ENCODE data around the gene CDC16. TPM values are rescaled to one million over a fixed set of nuclear protein-coding genes. Genes with fewer than 3 reads are reported as not detected.
A peak's percentile ranks its signal among the peaks of the same experiment; 100 is the strongest.

CDC16 gene
- total RNA-seq, 2 experiments from 2014 or later: 59.6 to 64.0 TPM

DNA sequence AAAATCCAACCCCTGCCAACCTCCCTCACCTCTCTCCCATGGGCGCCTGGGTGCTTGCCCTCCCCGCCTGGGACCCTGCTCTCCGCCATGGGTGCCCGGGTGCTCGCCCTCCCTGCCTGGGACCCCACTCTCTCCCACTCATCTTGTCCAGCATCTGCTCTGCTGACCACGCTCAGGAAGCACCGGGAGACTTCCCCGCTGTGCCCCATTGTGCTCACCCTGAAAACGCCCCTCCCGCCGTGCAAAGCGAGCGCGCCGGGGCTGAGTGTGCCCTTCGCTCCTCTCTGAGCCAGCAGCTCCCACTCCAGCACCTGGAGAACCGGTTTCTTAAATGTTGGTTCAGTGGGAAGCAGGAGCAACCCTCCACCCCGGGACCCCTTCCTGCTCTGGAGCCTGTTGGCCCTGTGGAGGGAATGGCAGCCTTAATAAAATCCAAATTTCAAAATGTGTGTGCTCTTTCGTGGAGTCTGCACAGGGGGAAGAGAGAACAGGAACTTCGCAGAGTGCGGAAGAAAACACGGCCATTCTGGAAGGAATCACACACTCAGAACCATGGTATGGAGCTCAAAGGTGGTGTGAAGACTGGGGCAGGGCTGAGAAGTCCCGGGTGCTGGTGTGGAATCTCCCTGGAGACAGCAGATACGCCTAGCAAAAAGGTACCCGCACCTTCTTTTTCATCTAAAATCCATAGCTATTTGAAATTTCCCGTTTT lies 23.1 kb upstream of the CDC16 start:
- H3K9me3 Mint-ChIP-seq: peaks cover 3% of the 10 kb centered on the region
- no peaks in the 10 kb centered on the region for H3K36me3 Mint-ChIP-seq (ENCODE audit: low read depth)
- ChIA-PET POLR2A (interaction anchor here (0.7 kb wide), 1 partner anchor 81 kb away, joined by 3 read pairs; no protein-coding TSS in a partner anchor), CTCF (no interaction called here)
- H3K27me3 Mint-ChIP-seq: peaks cover 33% of the 10 kb centered on the region
- no peak for DNase-seq
- no peak overlapping the region for H3K4me3 Mint-ChIP-seq
- no peak overlapping the region for H3K27ac Mint-ChIP-seq
- H3K4me1 Mint-ChIP-seq: peaks cover 4% of the 10 kb centered on the region

DNA sequence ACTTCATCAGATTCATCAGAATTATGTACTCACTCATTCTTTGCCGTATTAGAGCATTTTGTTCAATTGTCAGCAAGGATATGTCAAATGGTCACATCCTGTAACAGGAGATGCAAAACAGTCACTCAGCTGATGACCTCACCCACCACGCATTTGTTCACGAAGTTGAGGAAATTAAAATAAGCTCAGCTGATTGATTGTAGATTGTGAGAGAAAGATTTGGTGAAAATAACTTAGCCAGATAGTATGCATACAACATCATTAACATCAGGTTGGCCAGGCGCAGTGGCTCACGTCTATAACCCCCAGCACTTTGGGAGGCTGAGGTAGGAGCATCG lies 22.6 kb upstream of the CDC16 start:
- ChIA-PET CTCF (interaction anchor here (0.6 kb wide), 1 partner anchor 60 kb away, joined by 3 read pairs; no protein-coding TSS in a partner anchor), POLR2A (interaction anchor here (0.7 kb wide), 1 partner anchor 81 kb away, joined by 3 read pairs; no protein-coding TSS in a partner anchor)
- H3K27ac Mint-ChIP-seq: no peak overlapping the region
- no peaks in the 10 kb centered on the region for H3K36me3 Mint-ChIP-seq (ENCODE audit: low read depth)
- H3K4me1 Mint-ChIP-seq: peaks cover 4% of the 10 kb centered on the region
- no peak for DNase-seq
- H3K9me3 Mint-ChIP-seq: peaks cover 3% of the 10 kb centered on the region
- no peak overlapping the region for H3K4me3 Mint-ChIP-seq
- peaks cover 33% of the 10 kb centered on the region for H3K27me3 Mint-ChIP-seq

DNA sequence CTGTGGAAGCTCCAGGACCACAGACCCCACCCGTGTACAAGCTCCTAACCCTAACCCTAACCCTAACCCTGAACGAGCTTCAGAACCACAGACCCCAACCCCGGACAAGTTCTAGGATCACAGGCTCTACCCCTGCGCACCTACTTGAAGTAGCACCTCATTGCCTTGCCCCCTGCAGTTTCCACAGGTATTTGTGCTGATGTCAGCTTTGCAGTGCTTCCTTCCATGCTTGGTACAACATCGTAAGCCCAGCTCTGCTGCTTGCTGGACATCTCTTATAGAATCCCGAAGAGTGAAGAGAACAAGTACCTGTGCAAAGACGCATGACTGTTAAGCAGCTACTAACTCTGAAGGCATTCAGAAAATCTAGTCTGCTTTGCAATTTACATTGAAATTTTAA lies 20.7 kb upstream of the CDC16 start:
- Mint-ChIP-seq H3K27me3 (peaks cover 33% of the 10 kb centered on the region), H3K4me3 (no peak overlapping the region), H3K4me1 (peaks cover 4% of the 10 kb centered on the region), H3K36me3 (ENCODE audit: low read depth) (no peaks in the 10 kb centered on the region), H3K9me3 (no peaks in the 10 kb centered on the region), H3K27ac (no peak overlapping the region)
- CTCF ChIA-PET: interaction anchor here (0.8 to 1.2 kb wide), 3 partner anchors 9 to 105 kb away, joined by 3 to 4 read pairs (median 4); no protein-coding TSS in a partner anchor
- no peak for DNase-seq
- POLR2A ChIA-PET: interaction anchor here (0.6 to 1.3 kb wide), 2 partner anchors 26 to 52 kb away, joined by 3 read pairs; no protein-coding TSS in a partner anchor

DNA sequence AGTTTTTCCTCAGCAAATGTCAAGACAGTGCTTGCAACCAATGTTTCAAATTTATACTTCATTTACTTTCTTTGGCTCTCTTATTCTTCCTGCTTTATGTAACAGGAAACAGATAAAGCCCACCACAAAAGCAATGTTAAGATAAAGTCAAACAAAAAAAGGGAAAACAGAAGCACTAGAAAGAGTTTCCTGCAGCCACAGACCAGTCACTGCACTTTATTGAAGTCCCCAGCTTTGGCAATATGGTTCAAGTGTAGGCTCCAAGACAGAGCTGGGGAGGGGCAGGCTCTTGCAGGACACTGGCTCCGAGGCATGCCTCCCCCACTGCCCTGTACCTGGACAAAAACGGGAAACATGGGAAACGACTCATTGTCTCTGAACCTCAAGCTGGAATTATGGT lies 15.3 kb upstream of the CDC16 start:
- Mint-ChIP-seq H3K36me3 (ENCODE audit: low read depth) (no peaks in the 10 kb centered on the region), H3K4me3 (no peak overlapping the region), H3K4me1 (peaks cover 8% of the 10 kb centered on the region), H3K9me3 (no peaks in the 10 kb centered on the region), H3K27ac (no peak overlapping the region), H3K27me3 (peaks cover 12% of the 10 kb centered on the region)
- ChIA-PET CTCF (no interaction called here), POLR2A (interaction anchor here (0.6 to 1.1 kb wide), 3 partner anchors 71 to 76 kb away, joined by 3 read pairs; no protein-coding TSS in a partner anchor)
- DNase-seq: no peak

DNA sequence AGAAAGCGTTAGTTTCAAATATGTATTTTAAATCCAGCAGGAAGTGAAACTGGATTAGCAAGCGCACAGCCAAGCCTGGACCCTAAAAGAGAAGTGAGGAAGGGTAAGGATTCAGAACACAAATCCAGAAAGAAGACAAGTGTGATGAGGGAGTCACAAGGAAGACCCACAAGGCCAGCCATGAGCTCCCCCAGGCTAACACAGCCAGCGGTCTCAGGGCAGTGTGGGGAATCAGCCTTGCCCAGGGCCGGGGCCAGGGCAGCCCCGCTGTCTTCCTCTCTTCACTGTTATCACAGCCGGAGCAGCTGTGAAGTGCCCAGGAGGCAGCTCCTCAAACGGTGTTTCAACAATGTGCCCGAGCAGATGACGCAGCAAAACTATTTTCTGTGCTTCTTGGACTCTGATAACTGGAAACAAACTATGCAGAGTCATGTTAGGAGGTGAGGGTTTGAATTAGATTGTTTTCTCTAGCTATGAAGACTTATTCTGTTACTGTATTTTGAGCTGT lies 12.2 kb upstream of the CDC16 start:
- DNase-seq: no peak
- H3K27me3 Mint-ChIP-seq: peaks cover 9% of the 10 kb centered on the region
- ChIA-PET CTCF (interaction anchor here (0.6 to 1.2 kb wide), 4 partner anchors 9 to 112 kb away, joined by 3 to 4 read pairs (median 4); no protein-coding TSS in a partner anchor), POLR2A (interaction anchor here (1.1 to 1.5 kb wide), 3 partner anchors 60 to 82 kb away, joined by 3 read pairs; no protein-coding TSS in a partner anchor)
- no peak overlapping the region for H3K4me3 Mint-ChIP-seq
- H3K36me3 Mint-ChIP-seq (ENCODE audit: low read depth): no peaks in the 10 kb centered on the region
- peaks cover 35% of the 10 kb centered on the region for H3K4me1 Mint-ChIP-seq
- H3K27ac Mint-ChIP-seq: no peak overlapping the region
- no peaks in the 10 kb centered on the region for H3K9me3 Mint-ChIP-seq

DNA sequence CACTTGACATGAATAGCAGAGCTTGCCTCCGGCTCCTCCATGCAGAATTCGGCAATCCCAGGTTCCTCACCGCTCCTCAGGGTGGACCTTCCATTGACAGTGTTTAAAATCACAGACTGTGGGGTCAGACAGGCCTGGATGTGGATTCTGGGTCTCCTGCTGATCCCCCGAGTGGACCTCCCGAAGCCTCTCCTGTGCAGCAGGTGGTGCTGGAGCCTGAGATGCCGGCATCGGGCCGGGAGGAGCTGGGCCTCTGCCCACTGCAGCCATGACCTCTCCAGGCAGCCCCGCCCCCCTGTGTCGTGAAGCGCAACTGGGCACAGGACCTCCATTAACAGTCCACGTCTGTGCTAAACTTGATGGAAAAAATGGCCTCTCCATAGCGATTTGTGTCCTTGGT lies 10.5 kb upstream of the CDC16 start:
- peaks cover 35% of the 10 kb centered on the region for H3K4me1 Mint-ChIP-seq
- H3K27ac Mint-ChIP-seq: no peak overlapping the region
- no peaks in the 10 kb centered on the region for H3K36me3 Mint-ChIP-seq (ENCODE audit: low read depth)
- ChIA-PET POLR2A (interaction anchor here (0.7 to 1.1 kb wide), 2 partner anchors 81 to 89 kb away, joined by 3 read pairs; no protein-coding TSS in a partner anchor), CTCF (interaction anchor here (0.7 to 1.6 kb wide), 2 partner anchors 78 to 116 kb away, joined by 4 to 5 read pairs; no protein-coding TSS in a partner anchor)
- H3K4me3 Mint-ChIP-seq: no peak overlapping the region
- H3K27me3 Mint-ChIP-seq: peaks cover 17% of the 10 kb centered on the region
- DNase-seq: no peak
- no peaks in the 10 kb centered on the region for H3K9me3 Mint-ChIP-seq

DNA sequence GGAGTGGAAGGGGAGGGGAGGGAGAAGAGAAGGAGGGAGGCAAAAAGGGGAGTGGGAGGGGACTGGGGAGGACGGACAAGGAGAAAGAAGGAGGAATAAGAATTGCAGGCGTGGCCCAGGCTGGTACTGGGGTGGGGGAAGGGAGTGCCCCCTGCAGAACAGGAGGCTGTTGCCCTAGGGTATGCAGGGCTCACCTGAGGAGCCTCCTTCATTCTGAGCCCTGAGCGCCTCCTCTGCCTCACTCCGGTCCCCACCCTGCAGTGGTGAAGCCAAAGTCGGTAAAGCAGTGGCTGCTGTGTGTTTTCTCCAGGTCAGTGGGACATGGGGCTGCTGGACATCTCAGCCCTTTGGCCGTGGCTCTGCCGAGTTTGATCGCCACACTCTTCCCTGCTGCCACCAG lies 9.1 kb upstream of the CDC16 start:
- no peak for DNase-seq
- Mint-ChIP-seq H3K4me3 (no peak overlapping the region), H3K36me3 (ENCODE audit: low read depth) (no peaks in the 10 kb centered on the region), H3K9me3 (no peaks in the 10 kb centered on the region), H3K27ac (no peak overlapping the region), H3K4me1 (peaks cover 30% of the 10 kb centered on the region), H3K27me3 (peaks cover 22% of the 10 kb centered on the region)
- POLR2A ChIA-PET: interaction anchor here (0.9 to 1.2 kb wide), 6 partner anchors 77 to 501 kb away, joined by 3 to 8 read pairs (median 5); no protein-coding TSS in a partner anchor
- CTCF ChIA-PET: interaction anchor here (0.6 to 2.4 kb wide), 9 partner anchors 12 to 304 kb away, joined by 3 to 19 read pairs (median 4); no protein-coding TSS in a partner anchor

DNA sequence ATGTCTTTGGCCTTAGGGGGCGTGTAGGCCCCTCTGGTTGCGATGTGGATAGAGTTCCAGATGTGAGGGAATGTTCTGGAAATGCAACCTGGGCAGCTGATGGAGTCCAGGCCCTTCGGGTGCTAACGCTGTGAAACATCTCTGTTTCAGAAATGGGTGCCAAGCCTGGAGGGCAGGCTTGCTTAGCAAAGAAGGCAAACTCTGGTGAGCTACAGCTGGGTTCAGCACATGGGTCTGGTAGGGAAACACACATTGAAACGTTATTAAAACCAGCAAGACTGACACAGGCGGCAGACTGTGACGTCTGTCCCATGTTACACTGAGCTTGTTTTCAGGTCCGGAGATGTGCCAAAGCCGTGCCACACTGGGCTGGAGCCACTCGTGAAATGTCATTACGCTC lies 8.6 kb upstream of the CDC16 start:
- H3K27ac Mint-ChIP-seq: no peak overlapping the region
- no peaks in the 10 kb centered on the region for H3K9me3 Mint-ChIP-seq
- peaks cover 30% of the 10 kb centered on the region for H3K4me1 Mint-ChIP-seq
- no peak for DNase-seq
- no peaks in the 10 kb centered on the region for H3K36me3 Mint-ChIP-seq (ENCODE audit: low read depth)
- no peak overlapping the region for H3K4me3 Mint-ChIP-seq
- CTCF ChIA-PET: interaction anchor here (0.6 to 2.4 kb wide), 9 partner anchors 12 to 305 kb away, joined by 3 to 19 read pairs (median 4); no protein-coding TSS in a partner anchor
- H3K27me3 Mint-ChIP-seq: peaks cover 22% of the 10 kb centered on the region
- POLR2A ChIA-PET: interaction anchor here (0.9 to 1.2 kb wide), 6 partner anchors 78 to 502 kb away, joined by 3 to 8 read pairs (median 5); no protein-coding TSS in a partner anchor

DNA sequence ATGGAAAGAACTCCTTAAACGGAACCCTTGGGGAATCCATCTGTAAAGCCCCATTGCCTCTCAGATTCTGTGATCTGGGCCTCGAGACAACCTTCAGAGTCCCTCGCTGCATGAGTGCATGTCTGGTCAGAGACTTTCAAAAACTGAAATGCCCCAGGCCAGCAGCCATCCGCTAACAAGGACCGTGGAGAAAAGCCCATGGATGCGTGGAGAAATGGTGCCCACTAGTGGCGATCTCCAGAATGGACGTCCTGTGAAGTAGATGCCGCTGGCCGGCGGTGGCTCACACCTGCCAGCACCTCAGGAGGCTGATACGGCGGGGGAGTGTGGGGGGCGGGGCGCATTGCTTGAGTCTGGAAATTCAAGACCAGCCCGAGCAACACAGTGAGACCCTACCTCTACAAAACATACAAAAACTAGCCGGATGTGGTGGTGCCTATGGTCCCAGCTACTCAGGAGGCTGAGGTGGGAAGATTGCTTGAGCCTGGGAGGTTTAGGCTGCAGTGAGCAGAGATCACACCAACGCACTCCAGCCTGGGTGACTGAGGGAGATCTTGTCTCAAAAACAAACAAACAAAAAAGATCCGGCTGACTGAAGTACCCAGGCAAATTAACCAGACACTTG lies 7.9 kb upstream of the CDC16 start:
- Mint-ChIP-seq H3K27me3 (peaks cover 22% of the 10 kb centered on the region), H3K4me3 (no peak overlapping the region), H3K27ac (no peak overlapping the region), H3K9me3 (no peaks in the 10 kb centered on the region), H3K36me3 (ENCODE audit: low read depth) (no peaks in the 10 kb centered on the region), H3K4me1 (peaks cover 30% of the 10 kb centered on the region)
- DNase-seq: peak; percentile 89
- CTCF ChIA-PET: interaction anchor here (0.6 to 2.4 kb wide), 7 partner anchors 10 to 161 kb away, joined by 3 to 19 read pairs (median 4); no protein-coding TSS in a partner anchor
- POLR2A ChIA-PET: interaction anchor here (1.0 to 1.5 kb wide), 7 partner anchors 9 to 502 kb away, joined by 3 to 8 read pairs (median 4); no protein-coding TSS in a partner anchor

DNA sequence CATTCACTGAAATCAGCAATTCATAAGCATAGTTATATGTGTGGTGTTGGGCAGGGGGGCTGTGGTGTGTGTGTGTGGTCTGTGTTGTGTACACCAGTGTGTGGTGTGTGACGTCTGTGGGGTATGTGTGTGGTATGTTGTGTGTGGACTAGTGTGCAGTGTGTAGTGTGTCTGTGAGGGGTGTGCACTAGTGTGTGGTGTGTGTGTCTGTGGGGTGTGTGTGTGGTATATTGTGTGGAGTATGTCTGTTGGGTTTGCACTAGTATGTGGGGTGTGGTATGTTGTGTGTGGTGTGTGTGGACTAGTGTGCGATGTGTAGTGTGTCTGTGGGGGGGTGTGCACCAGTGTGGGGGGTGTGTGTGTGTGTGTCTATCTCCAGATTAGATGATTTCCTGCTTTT lies 7.2 kb upstream of the CDC16 start:
- H3K4me1 Mint-ChIP-seq: peaks cover 32% of the 10 kb centered on the region
- no peak overlapping the region for H3K4me3 Mint-ChIP-seq
- H3K9me3 Mint-ChIP-seq: no peaks in the 10 kb centered on the region
- no peak overlapping the region for H3K27ac Mint-ChIP-seq
- CTCF ChIA-PET: interaction anchor here (0.6 to 2.4 kb wide), 5 partner anchors 9 to 162 kb away, joined by 3 to 19 read pairs (median 4); no protein-coding TSS in a partner anchor
- H3K27me3 Mint-ChIP-seq: peaks cover 25% of the 10 kb centered on the region
- DNase-seq: no peak
- no peaks in the 10 kb centered on the region for H3K36me3 Mint-ChIP-seq (ENCODE audit: low read depth)
- POLR2A ChIA-PET: interaction anchor here (1.1 to 1.5 kb wide), 2 partner anchors 9 to 97 kb away, joined by 3 to 4 read pairs; no protein-coding TSS in a partner anchor

DNA sequence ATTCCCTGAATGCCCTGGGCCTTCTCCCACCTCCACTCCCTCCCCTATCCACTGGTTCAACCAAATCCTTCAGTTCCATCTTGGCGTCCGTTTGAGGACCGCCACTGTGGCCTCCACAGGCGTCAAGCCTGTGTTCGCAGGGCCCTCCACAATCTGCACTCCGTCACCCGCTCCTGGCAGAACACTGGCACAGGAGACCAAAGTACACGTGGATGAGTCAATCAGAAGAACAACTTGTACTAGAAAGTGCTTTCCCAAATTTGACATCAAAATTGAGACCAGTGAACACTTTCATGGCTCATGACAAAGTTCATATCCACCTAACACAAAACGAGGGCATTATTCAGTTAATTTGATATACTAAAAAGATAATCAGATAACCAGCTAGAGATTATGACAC lies 6.5 kb upstream of the CDC16 start:
- Mint-ChIP-seq H3K9me3 (no peaks in the 10 kb centered on the region), H3K36me3 (ENCODE audit: low read depth) (no peaks in the 10 kb centered on the region), H3K27ac (no peak overlapping the region), H3K27me3 (peaks cover 28% of the 10 kb centered on the region), H3K4me3 (no peak overlapping the region), H3K4me1 (peaks cover 31% of the 10 kb centered on the region)
- ChIA-PET CTCF (interaction anchor here (1.3 to 2.4 kb wide), 3 partner anchors 8 to 163 kb away, joined by 3 to 11 read pairs (median 4); no protein-coding TSS in a partner anchor), POLR2A (interaction anchor here (1.5 kb wide), 1 partner anchor 8 kb away, joined by 4 read pairs; no protein-coding TSS in a partner anchor)
- no peak for DNase-seq

DNA sequence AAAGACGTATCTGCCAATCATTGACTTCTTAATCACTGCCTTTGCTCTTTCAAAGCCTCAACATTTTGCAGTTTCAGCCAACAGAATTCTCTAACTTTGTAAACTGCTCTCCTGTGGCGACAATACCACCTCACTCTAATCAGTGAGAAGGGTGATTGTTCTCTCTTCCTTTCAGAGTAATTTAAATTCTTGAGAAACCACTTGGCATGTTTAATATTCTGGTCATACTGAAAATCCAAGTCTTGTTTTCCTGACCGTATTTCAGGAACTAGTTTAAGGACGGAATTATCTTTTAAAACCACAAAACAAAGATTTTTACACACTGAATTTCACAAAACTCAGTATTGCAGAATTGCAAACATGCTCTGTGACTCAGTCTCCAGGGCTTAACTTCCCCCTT lies 5.2 kb upstream of the CDC16 start:
- Mint-ChIP-seq H3K9me3 (no peaks in the 10 kb centered on the region), H3K36me3 (ENCODE audit: low read depth) (no peaks in the 10 kb centered on the region), H3K4me1 (peaks cover 34% of the 10 kb centered on the region), H3K4me3 (no peak overlapping the region), H3K27ac (no peak overlapping the region), H3K27me3 (peaks cover 28% of the 10 kb centered on the region)
- CTCF ChIA-PET: interaction anchor here (1.9 kb wide), 1 partner anchor 118 kb away, joined by 5 read pairs; no protein-coding TSS in a partner anchor
- POLR2A ChIA-PET: no interaction called here
- no peak for DNase-seq

Measured in activated CD4-positive, alpha-beta memory T cell treated with anti-CD3 and anti-CD28 coated beads, Interleukin-2, amount 10 ng/mL, durations not matched to agents 7 days and 5 days (primary cell).